Spleen (tissue), 11 donors: ENCODE data around the gene KCNJ10. TPM values are rescaled to one million over a fixed set of nuclear protein-coding genes. Genes with fewer than 3 reads are reported as not detected.

Experiments
- DNase-seq: peaks from one replicate; pipeline ENCODE4 v3.0.0-alpha.2; 2020
- H3K27ac ChIP-seq, 8 donors: fragments of 200-600 bp; sonication (generic) in 7 of 8; 1 replicate in 4 of 8; 2 replicates in 4 of 8; pipeline versions ENCODE4 v1.5.0 to v1.8.0; 2016 to 2021; ENCODE audit warnings: inconsistent platforms in 4 of 8, mild to moderate bottlenecking in 4 of 8, moderate library complexity in 1 of 8
- H3K27me3 ChIP-seq, 7 donors: fragments of 200-600 bp; sonication (generic) in 6 of 7; replicated peaks in 1 of 7; 1 replicate in 4 of 7; 2 replicates in 3 of 7; pipeline versions ENCODE4 v1.5.0 to v1.8.0; 2016 to 2021; ENCODE audit warnings: inconsistent platforms in 3 of 7, mild to moderate bottlenecking in 1 of 7
- H3K36me3 ChIP-seq, 6 donors: fragments of 200-600 bp; sonication (generic) in 5 of 6; 1 replicate in 4 of 6; 2 replicates in 2 of 6; pipeline versions ENCODE4 v1.5.0 to v1.8.0; 2016 to 2021; ENCODE audit warnings: inconsistent platforms in 2 of 6
- H3K4me1 ChIP-seq, 6 donors: fragments of 200-600 bp; sonication (generic) in 5 of 6; 1 replicate in 3 of 6; 2 replicates in 3 of 6; pipeline versions ENCODE4 v1.5.0 to v1.8.0; 2016 to 2021; ENCODE audit warnings: inconsistent platforms in 3 of 6
- H3K4me3 ChIP-seq, 8 donors: fragments of 200-600 bp; sonication (generic) in 7 of 8; 1 replicate in 4 of 8; 2 replicates in 4 of 8; pipeline versions ENCODE4 v1.5.0 to v1.8.0; 2016 to 2021; ENCODE audit warnings: inconsistent platforms in 4 of 8, mild to moderate bottlenecking in 4 of 8, moderate library complexity in 2 of 8
- H3K9me3 ChIP-seq, 8 donors: fragments of 200-600 bp; sonication (generic) in 7 of 8; 1 replicate in 4 of 8; 2 replicates in 4 of 8; pipeline versions ENCODE4 v1.5.0 to v1.8.0; 2016 to 2021; ENCODE audit warnings: inconsistent platforms in 4 of 8
- POLR2A ChIP-seq, 3 donors: fragments of 450-650 bp; IDR thresholded peaks; one replicate each; pipeline ENCODE4 v1.5.1; 2017; ENCODE audit warnings: antibody characterized with exemption in 3 of 3, mild to moderate bottlenecking in 1 of 3
- POLR2AphosphoS5 ChIP-seq, 3 donors: sonication (generic); formaldehyde crosslinking; IDR thresholded peaks; one replicate each; pipeline ENCODE4 v1.5.1; 2017; ENCODE audit warnings: antibody characterized with exemption in 3 of 3
- WGBS, 5 donors: extraction: QIAGEN DNeasy Blood & Tissue Kit in 3 of 5; methylation state at CpG; one replicate each; pipeline versions ENCODE4 v1.1.5 to v1.1.7; 2013 to 2018; 5-methylcytosine and 5-hydroxymethylcytosine counted together
- intact Hi-C: fragments of 100-400 bp; cut with DNase I; formaldehyde crosslinking; loops from one replicate; pipeline ENCODE4 v1.15.0; 2023; ENCODE audit warnings: low total_unique reads
- polyA plus RNA-seq, 3 donors: library from polyadenylated mRNA; stranded (reverse); fragments of 200-250 nt; gene quantifications; one replicate each; pipeline ENCODE4 v1.2.1, GENCODE V29; 2013
- total RNA-seq, 7 donors: library from RNA; depleted of rRNA in 3 of 7; stranded (reverse); fragments of >200 nt in 3 of 7; fragmentation: NEBNext Ultra II Directional in 4 of 7; extraction: Animal tissue kit (Norgen Biotek cat#: 25700) in 4 of 7; gene quantifications; one replicate each; pipeline versions ENCODE4 v1.1.0 to v1.2.1, GENCODE V29; 2016 to 2021
- TF ChIP-seq, protein P1 (sequence below), 11 experiments: fragments of 200-600 bp in 7 of 11; fragments of 450-650 bp in 4 of 11; sonication (generic) in 4 of 11; IDR thresholded peaks in 8 of 11; conservative IDR thresholded peaks in 3 of 11; 1 replicate in 7 of 11; 2 replicates in 4 of 11; pipeline versions ENCODE4 v1.4.0 to v1.8.0; 2016 to 2021; ENCODE audit warnings: antibody characterized with exemption in 11 of 11, inconsistent platforms in 4 of 11, mild to moderate bottlenecking in 1 of 11
- donor health status: healthy with polysubstance abuse.
- donor health status: DM: no; HTN: no; CAD: no; lungs with moderate emphysema.
- donor health status: DM: no; HTN: no; CAD: no.
- donor health status: Bipolar disorder and iron deficiency.
- donor health status: healthy.
- donor health status: DM: no; HTN: no; CAD: no.
- donor health status: DM: yes; HTN: yes; CAD: no.

KCNJ10 gene
- total and polyA plus RNA-seq, 10 donors = 3.7 to 30.8 (median 14.2) TPM

- intact Hi-C loops = no loop called here
- Histone ChIP-seq H3K27me3 (peaks cover 0 to 58% (median 0%) of the 10 kb centered on the region in 7 donors), H3K27ac (no peak overlapping the region), H3K4me1 (no peaks in the 10 kb centered on the region), H3K36me3 (no peaks in the 10 kb centered on the region), H3K4me3 (no peak overlapping the region), H3K9me3 (no peaks in the 10 kb centered on the region)
- WGBS, 5 donors = 82 to 88% (median 85%) methylated on average over 5 to 8 of the region's 8 CpGs
- TF ChIP-seq, protein P1, sequence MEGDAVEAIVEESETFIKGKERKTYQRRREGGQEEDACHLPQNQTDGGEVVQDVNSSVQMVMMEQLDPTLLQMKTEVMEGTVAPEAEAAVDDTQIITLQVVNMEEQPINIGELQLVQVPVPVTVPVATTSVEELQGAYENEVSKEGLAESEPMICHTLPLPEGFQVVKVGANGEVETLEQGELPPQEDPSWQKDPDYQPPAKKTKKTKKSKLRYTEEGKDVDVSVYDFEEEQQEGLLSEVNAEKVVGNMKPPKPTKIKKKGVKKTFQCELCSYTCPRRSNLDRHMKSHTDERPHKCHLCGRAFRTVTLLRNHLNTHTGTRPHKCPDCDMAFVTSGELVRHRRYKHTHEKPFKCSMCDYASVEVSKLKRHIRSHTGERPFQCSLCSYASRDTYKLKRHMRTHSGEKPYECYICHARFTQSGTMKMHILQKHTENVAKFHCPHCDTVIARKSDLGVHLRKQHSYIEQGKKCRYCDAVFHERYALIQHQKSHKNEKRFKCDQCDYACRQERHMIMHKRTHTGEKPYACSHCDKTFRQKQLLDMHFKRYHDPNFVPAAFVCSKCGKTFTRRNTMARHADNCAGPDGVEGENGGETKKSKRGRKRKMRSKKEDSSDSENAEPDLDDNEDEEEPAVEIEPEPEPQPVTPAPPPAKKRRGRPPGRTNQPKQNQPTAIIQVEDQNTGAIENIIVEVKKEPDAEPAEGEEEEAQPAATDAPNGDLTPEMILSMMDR (IDR thresholded peaks at IDR 0.05 in 8 of 11, conservative IDR thresholded peaks at IDR 0.05 in 3 of 11) = no peak
- TF ChIP-seq POLR2AphosphoS5 (IDR thresholded peaks at IDR 0.05) = no peak
- no peak for TF ChIP-seq POLR2A (IDR thresholded peaks at IDR 0.05)
- DNase-seq = no peak
Observed at GRCh38 chr1:159972443-159973205, 97.3 kb downstream of the KCNJ10 start.

GRCh38 chr1:159970932-159971342, 99.0 kb downstream of the KCNJ10 start:
- Histone ChIP-seq H3K27me3 (peaks cover 0 to 54% (median 0%) of the 10 kb centered on the region in 7 donors), H3K4me1 (no peaks in the 10 kb centered on the region), H3K9me3 (no peaks in the 10 kb centered on the region), H3K4me3 (no peak overlapping the region), H3K27ac (no peak overlapping the region), H3K36me3 (no peaks in the 10 kb centered on the region)
- intact Hi-C loops = no loop called here
- no peak for DNase-seq
- 58 to 79% (median 66%) methylated on average over 9 of the region's 9 CpGs for WGBS, 5 donors
- TF ChIP-seq, protein P1 (IDR thresholded peaks at IDR 0.05 in 8 of 11, conservative IDR thresholded peaks at IDR 0.05 in 3 of 11) = no peak
- no peak for TF ChIP-seq POLR2AphosphoS5 (IDR thresholded peaks at IDR 0.05)
- TF ChIP-seq POLR2A (IDR thresholded peaks at IDR 0.05) = no peak

- H3K27ac ChIP-seq = no peak overlapping the region
- H3K4me3 ChIP-seq = no peak overlapping the region
- DNase-seq = no peak
- no peaks in the 10 kb centered on the region for H3K9me3 ChIP-seq
- no peaks in the 10 kb centered on the region for H3K36me3 ChIP-seq
- intact Hi-C loops = no loop called here
- no peaks in the 10 kb centered on the region for H3K4me1 ChIP-seq
- TF ChIP-seq POLR2AphosphoS5 (IDR thresholded peaks at IDR 0.05) (no peak), POLR2A (IDR thresholded peaks at IDR 0.05) (no peak)
- TF ChIP-seq, protein P1 (IDR thresholded peaks at IDR 0.05 in 8 of 11, conservative IDR thresholded peaks at IDR 0.05 in 3 of 11) = no peak
- peaks cover 0 to 38% (median 0%) of the 10 kb centered on the region in 7 donors for H3K27me3 ChIP-seq
- 82 to 98% (median 89%) methylated on average over 3 of the region's 3 CpGs for WGBS, 5 donors
Observed at GRCh38 chr1:159968901-159969300, 101.1 kb downstream of the KCNJ10 start.

- 83 to 97% (median 90%) methylated on average over 2 of the region's 2 CpGs for WGBS, 5 donors
- Histone ChIP-seq H3K9me3 (no peaks in the 10 kb centered on the region), H3K27me3 (peaks cover 0 to 21% (median 0%) of the 10 kb centered on the region in 7 donors), H3K27ac (no peak overlapping the region), H3K4me1 (no peaks in the 10 kb centered on the region), H3K4me3 (no peak overlapping the region), H3K36me3 (no peaks in the 10 kb centered on the region)
- no peak for DNase-seq
- TF ChIP-seq POLR2A (IDR thresholded peaks at IDR 0.05) (no peak), POLR2AphosphoS5 (IDR thresholded peaks at IDR 0.05) (no peak)
- TF ChIP-seq, protein P1 (IDR thresholded peaks at IDR 0.05 in 8 of 11, conservative IDR thresholded peaks at IDR 0.05 in 3 of 11) = no peak
- intact Hi-C loops = no loop called here
Observed at GRCh38 chr1:159965263-159965662, 104.7 kb downstream of the KCNJ10 start.
